Measurements from ENCODE around the gene TRMT10B. TPM values are rescaled to one million over a fixed set of nuclear protein-coding genes. Genes with fewer than 3 reads are reported as not detected.

TRMT10B gene
- total and polyA plus RNA-seq, 2 experiments from 2014 or later, result 3.0 to 4.1 TPM

- no peaks in the 10 kb centered on the region for H3K27me3 ChIP-seq
- no peak overlapping the region for H3K4me2 ChIP-seq
- DNase-seq (ENCODE audit: low spot score), result no peak
- H3K9me3 ChIP-seq (ENCODE audit: low read depth), result no peaks in the 10 kb centered on the region
- no peaks in the 10 kb centered on the region for H3K36me3 ChIP-seq (replicated peaks; ENCODE audit: insufficient read depth, low read depth)
- peaks cover 16% of the 10 kb centered on the region for H3K4me1 ChIP-seq (ENCODE audit: insufficient read depth)
- no peaks in the 10 kb centered on the region for H3K9me2 ChIP-seq (replicated peaks; ENCODE audit: insufficient read depth)
- H2AFZ ChIP-seq, result no peak overlapping the region
- TF ChIP-seq EZH2phosphoT487 (IDR thresholded peaks at IDR 0.05; ENCODE audit: low read depth, severe bottlenecking, unreplicated experiment) (no peak), EZH2 (IDR thresholded peaks at IDR 0.05; ENCODE audit: borderline replicate concordance) (no peak), CTCF (IDR thresholded peaks at IDR 0.05; ENCODE audit: poor library complexity) (no peak)
- H3K27ac ChIP-seq, result no peak overlapping the region
- WGBS (ENCODE audit: low lambda C conversion rate, missing lambda C conversion rate), result 64% methylated on average over 1 of the region's 1 CpG
- H3K79me2 ChIP-seq, result peaks cover 27% of the 10 kb centered on the region
- no peak overlapping the region for H3K4me3 ChIP-seq
- H4K20me1 ChIP-seq (ENCODE audit: insufficient read depth, poor library complexity, severe bottlenecking), result peaks cover 23% of the 10 kb centered on the region
These were observed 45.1 kb downstream of the TRMT10B start for GRCh38 chr9:37798677-37799076.

- Histone ChIP-seq H3K36me3 (replicated peaks; ENCODE audit: insufficient read depth, low read depth) (no peaks in the 10 kb centered on the region), H2AFZ (peak within 1 kb of the TSS; percentile 98), H3K9me2 (replicated peaks; ENCODE audit: insufficient read depth) (no peaks in the 10 kb centered on the region), H3K27ac (peak within 1 kb of the TSS; percentile 98), H3K79me2 (peaks cover 48% of the 10 kb centered on the region), H3K27me3 (no peaks in the 10 kb centered on the region), H4K20me1 (ENCODE audit: insufficient read depth, poor library complexity, severe bottlenecking) (peaks cover 41% of the 10 kb centered on the region), H3K4me1 (ENCODE audit: insufficient read depth) (peaks cover 16% of the 10 kb centered on the region), H3K9me3 (ENCODE audit: low read depth) (no peaks in the 10 kb centered on the region), H3K4me3 (peak within 1 kb of the TSS; percentile 95), H3K4me2 (peak within 1 kb of the TSS; percentile 91)
- DNase-seq (ENCODE audit: low spot score), result peak; percentile 92
- TF ChIP-seq CTCF (IDR thresholded peaks at IDR 0.05; ENCODE audit: poor library complexity), result peak; percentile 4
- TF ChIP-seq EZH2phosphoT487 (IDR thresholded peaks at IDR 0.05; ENCODE audit: low read depth, severe bottlenecking, unreplicated experiment), result no peak
- 3% methylated on average over 35 of the region's 72 CpGs for WGBS (ENCODE audit: low lambda C conversion rate, missing lambda C conversion rate)
These were observed 47.2 kb downstream of the TRMT10B start, which contains the start of gene DCAF10 for GRCh38 chr9:37800631-37801286. Gene DCAF10, plus strand, starts transcription at chr9:37800797. Its CDS starts 70 bp downstream, at chr9:37800867.

- peak overlapping the region; percentile 98 for H2AFZ ChIP-seq
- H3K79me2 ChIP-seq, result peaks cover 54% of the 10 kb centered on the region
- peak overlapping the region; percentile 91 for H3K4me2 ChIP-seq
- peak; percentile 64 for DNase-seq (ENCODE audit: low spot score)
- 1% methylated on average over 43 of the region's 45 CpGs for WGBS (ENCODE audit: low lambda C conversion rate, missing lambda C conversion rate)
- peaks cover 45% of the 10 kb centered on the region for H4K20me1 ChIP-seq (ENCODE audit: insufficient read depth, poor library complexity, severe bottlenecking)
- H3K36me3 ChIP-seq (replicated peaks; ENCODE audit: insufficient read depth, low read depth), result no peaks in the 10 kb centered on the region
- H3K4me1 ChIP-seq (ENCODE audit: insufficient read depth), result peaks cover 16% of the 10 kb centered on the region
- H3K4me3 ChIP-seq, result peak overlapping the region; percentile 95
- no peak for TF ChIP-seq CTCF (IDR thresholded peaks at IDR 0.05; ENCODE audit: poor library complexity)
- TF ChIP-seq EZH2 (IDR thresholded peaks at IDR 0.05; ENCODE audit: borderline replicate concordance), result no peak
- TF ChIP-seq EZH2phosphoT487 (IDR thresholded peaks at IDR 0.05; ENCODE audit: low read depth, severe bottlenecking, unreplicated experiment), result no peak
- no peaks in the 10 kb centered on the region for H3K9me2 ChIP-seq (replicated peaks; ENCODE audit: insufficient read depth)
- peak overlapping the region; percentile 98 for H3K27ac ChIP-seq
- no peaks in the 10 kb centered on the region for H3K27me3 ChIP-seq
- no peaks in the 10 kb centered on the region for H3K9me3 ChIP-seq (ENCODE audit: low read depth)
These were observed 47.8 kb downstream of the TRMT10B start for GRCh38 chr9:37801287-37801850.
